ENCODE measurements around the gene PLD4. TPM values are rescaled to one million over a fixed set of nuclear protein-coding genes. Genes with fewer than 3 reads are reported as not detected.

The PLD4 gene
- total RNA-seq, 4 donors from 2014 or later, result 0.84 to 2.6 (median 1.2) TPM

GRCh38 chr14:104975481-104976197 lies 51.0 kb downstream of the PLD4 start:
- TF ChIP-seq, protein P1, sequence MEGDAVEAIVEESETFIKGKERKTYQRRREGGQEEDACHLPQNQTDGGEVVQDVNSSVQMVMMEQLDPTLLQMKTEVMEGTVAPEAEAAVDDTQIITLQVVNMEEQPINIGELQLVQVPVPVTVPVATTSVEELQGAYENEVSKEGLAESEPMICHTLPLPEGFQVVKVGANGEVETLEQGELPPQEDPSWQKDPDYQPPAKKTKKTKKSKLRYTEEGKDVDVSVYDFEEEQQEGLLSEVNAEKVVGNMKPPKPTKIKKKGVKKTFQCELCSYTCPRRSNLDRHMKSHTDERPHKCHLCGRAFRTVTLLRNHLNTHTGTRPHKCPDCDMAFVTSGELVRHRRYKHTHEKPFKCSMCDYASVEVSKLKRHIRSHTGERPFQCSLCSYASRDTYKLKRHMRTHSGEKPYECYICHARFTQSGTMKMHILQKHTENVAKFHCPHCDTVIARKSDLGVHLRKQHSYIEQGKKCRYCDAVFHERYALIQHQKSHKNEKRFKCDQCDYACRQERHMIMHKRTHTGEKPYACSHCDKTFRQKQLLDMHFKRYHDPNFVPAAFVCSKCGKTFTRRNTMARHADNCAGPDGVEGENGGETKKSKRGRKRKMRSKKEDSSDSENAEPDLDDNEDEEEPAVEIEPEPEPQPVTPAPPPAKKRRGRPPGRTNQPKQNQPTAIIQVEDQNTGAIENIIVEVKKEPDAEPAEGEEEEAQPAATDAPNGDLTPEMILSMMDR (IDR thresholded peaks at IDR 0.05), result no peak
- no peak for TF ChIP-seq POLR2A (IDR thresholded peaks at IDR 0.05)
- intact Hi-C loops (cut with DNase I; ENCODE audit: low total_unique reads), result loop anchor here (2.0 kb wide), 1 partner anchor 69 kb away; no protein-coding TSS in a partner anchor
- DNase-seq (ENCODE audit: low spot score in 2 of 2), result no peak
- 61 to 67% methylated on average over 15 to 21 of the region's 21 CpGs for WGBS, 2 donors
- H3K4me3 ChIP-seq (ENCODE audit: low read depth, poor library complexity, severe bottlenecking), result no peak overlapping the region

DNA sequence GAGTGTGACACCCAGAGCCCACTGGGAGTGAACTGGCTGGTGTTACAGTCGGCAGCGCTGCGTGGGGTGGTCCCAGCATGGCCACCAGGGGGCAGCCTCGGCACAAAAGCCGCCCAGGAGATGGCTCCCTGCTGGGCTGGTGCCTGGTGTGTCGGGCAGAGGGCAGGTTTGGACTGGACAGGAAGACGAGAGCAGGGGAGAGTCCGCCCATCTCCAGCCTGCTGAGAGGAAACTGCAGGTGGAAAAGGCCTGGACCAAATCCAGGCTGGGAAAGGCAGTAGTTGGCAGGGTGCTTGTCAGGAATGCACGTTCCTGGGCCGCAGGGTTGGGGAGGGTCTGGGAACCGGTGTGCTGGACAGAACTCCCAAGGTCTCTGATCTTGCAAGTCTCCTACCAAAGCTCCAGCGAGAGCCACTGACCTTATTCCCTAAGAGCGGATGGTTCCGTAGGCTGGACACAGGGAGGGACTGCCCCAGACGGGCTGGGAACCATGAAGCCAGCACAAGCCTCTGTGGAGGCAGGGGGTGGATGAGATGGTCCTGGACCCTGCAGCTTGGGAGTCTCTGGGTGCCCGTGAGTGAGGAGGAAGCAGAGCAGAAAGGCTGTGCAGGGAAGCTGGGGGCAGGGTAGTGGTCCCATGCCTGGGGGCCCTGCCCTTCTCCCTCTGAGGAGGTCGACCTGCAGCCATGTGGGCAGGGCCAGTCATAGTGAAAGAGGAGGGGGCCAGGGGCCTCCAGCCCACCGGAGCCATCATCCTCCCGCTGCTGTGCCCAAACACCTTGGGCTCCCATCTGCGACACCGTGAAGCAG lies 51.7 kb downstream of the PLD4 start:
- peak; percentile 82 to 97 for DNase-seq (ENCODE audit: low spot score in 2 of 2)
- H3K4me3 ChIP-seq (ENCODE audit: low read depth, poor library complexity, severe bottlenecking), result no peak overlapping the region
- TF ChIP-seq POLR2A (IDR thresholded peaks at IDR 0.05), result no peak
- TF ChIP-seq, protein P1 (IDR thresholded peaks at IDR 0.05), result peak in 1 of 3 donors; percentile 71
- 32 to 37% methylated on average over 21 of the region's 21 CpGs for WGBS, 2 donors
- intact Hi-C loops (cut with DNase I; ENCODE audit: low total_unique reads), result loop anchor here (2.0 kb wide), 1 partner anchor 68 kb away; no protein-coding TSS in a partner anchor

DNA sequence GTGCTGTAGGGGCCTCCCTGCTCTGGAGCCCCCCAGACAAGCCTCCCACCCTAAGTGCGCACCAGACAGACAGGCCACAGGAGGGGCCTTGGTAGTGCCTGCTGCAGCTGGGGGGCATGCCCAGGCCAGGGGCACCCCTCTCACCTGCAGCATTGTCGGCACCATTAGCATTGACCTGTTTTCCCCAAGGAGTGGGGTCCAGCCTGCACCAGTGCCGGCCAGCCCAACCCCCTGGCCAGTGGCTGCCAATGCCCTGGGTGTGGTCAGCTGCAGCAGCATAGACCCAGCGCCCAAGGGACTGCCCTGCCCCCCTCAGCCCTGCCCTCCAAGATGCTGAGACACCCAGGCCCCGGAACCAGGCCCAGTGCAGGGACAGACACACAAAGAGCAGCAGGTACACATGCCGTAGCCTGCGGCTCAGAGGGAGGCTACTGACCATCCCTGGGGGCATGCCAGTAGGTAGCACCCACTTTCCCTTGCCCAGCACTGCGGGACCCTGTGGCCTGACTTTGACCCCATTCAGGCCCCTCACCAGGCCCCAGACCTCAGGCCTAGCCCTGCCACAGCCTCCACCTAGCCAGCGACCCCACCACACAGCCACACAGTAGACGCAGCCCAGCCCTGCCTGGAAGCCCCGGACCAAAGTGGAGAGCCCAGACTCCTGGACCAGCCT lies 52.5 kb downstream of the PLD4 start:
- intact Hi-C loops (cut with DNase I; ENCODE audit: low total_unique reads), result loop anchor here (2.0 kb wide), 1 partner anchor 68 kb away; no protein-coding TSS in a partner anchor
- WGBS, 2 donors, result 37 to 53% methylated on average over 5 to 7 of the region's 11 CpGs
- H3K4me3 ChIP-seq (ENCODE audit: low read depth, poor library complexity, severe bottlenecking), result peak overlapping the region; percentile 30
- peak in 1 of 2 donors; percentile 87 for DNase-seq (ENCODE audit: low spot score in 2 of 2)
- no peak for TF ChIP-seq POLR2A (IDR thresholded peaks at IDR 0.05)
- TF ChIP-seq, protein P1 (IDR thresholded peaks at IDR 0.05), result no peak

GRCh38 chr14:104977681-104978653 lies 53.3 kb downstream of the PLD4 start, which contains the start of gene AHNAK2:
TSS of gene AHNAK2 (minus strand) at chr14:104978374. CDS start at chr14:104978237, 137 bp downstream.
- peak in 1 of 2 donors; percentile 92 for DNase-seq (ENCODE audit: low spot score in 2 of 2)
- peak within 1 kb of the TSS; percentile 30 for H3K4me3 ChIP-seq (ENCODE audit: low read depth, poor library complexity, severe bottlenecking)
- 4 to 5% methylated on average over 22 to 42 of the region's 111 CpGs for WGBS, 2 donors
- TF ChIP-seq, protein P1 (IDR thresholded peaks at IDR 0.05), result no peak
- no peak for TF ChIP-seq POLR2A (IDR thresholded peaks at IDR 0.05)
- intact Hi-C loops (cut with DNase I; ENCODE audit: low total_unique reads), result loop anchor here (2.0 kb wide), 1 partner anchor 67 kb away; no protein-coding TSS in a partner anchor

Data from lower leg skin (tissue), 4 donors.